Hepatocyte (in vitro differentiated cells): ENCODE results near the gene AKR7A3. TPM values are rescaled to one million over a fixed set of nuclear protein-coding genes. Genes with fewer than 3 reads are reported as not detected.
A peak's percentile ranks its signal among the peaks of the same experiment; 100 is the strongest.
"Not testable (repeated sequence)": the region's sequence is repeated elsewhere in the genome, so short reads cannot be mapped to it uniquely, and the experiment has no call there.

Experiments used
- DNase-seq: peaks from one replicate; pipeline ENCODE4 v3.0.0-alpha.2; 2016; ENCODE audit warnings: low spot score
- H2AFZ ChIP-seq: fragments of 200-600 bp; sonication (generic); 2 replicates; pipeline ENCODE4 v1.6.0; 2016; ENCODE audit warnings: antibody characterized with exemption, mild to moderate bottlenecking
- H3K27ac ChIP-seq: fragments of 200-600 bp; sonication (generic); 2 replicates; pipeline ENCODE4 v1.5.1; 2016; ENCODE audit warnings: mild to moderate bottlenecking
- H3K27me3 ChIP-seq: fragments of 200-600 bp; sonication (generic); 2 replicates; pipeline ENCODE4 v1.6.1; 2016
- H3K36me3 ChIP-seq: fragments of 200-600 bp; sonication (generic); replicated peaks from 2 replicates; pipeline ENCODE4 v1.5.1; 2016; ENCODE audit warnings: low read depth; ENCODE audit not compliant: insufficient read depth
- H3K4me1 ChIP-seq: fragments of 200-600 bp; sonication (generic); 2 replicates; pipeline ENCODE4 v1.5.1; 2016; ENCODE audit warnings: mild to moderate bottlenecking, moderate library complexity; ENCODE audit not compliant: insufficient read depth
- H3K4me2 ChIP-seq: fragments of 200-600 bp; sonication (generic); 2 replicates; pipeline ENCODE4 v1.6.0; 2016
- H3K4me3 ChIP-seq: fragments of 200-600 bp; sonication (generic); 2 replicates; pipeline ENCODE4 v1.5.1; 2016; ENCODE audit warnings: mild to moderate bottlenecking
- H3K79me2 ChIP-seq: fragments of 200-600 bp; sonication (generic); 2 replicates; pipeline ENCODE4 v1.6.0; 2017; ENCODE audit warnings: mild to moderate bottlenecking
- H3K9me2 ChIP-seq: fragments of 200-600 bp; sonication (generic); replicated peaks from 2 replicates; pipeline ENCODE4 v1.6.0; 2017; ENCODE audit warnings: mild to moderate bottlenecking; ENCODE audit not compliant: insufficient read depth
- H3K9me3 ChIP-seq: fragments of 200-600 bp; sonication (generic); 2 replicates; pipeline ENCODE4 v1.5.1; 2016; ENCODE audit warnings: low read depth, mild to moderate bottlenecking
- H4K20me1 ChIP-seq: fragments of 200-600 bp; sonication (generic); 2 replicates; pipeline ENCODE4 v1.6.0; 2016; ENCODE audit warnings: mild to moderate bottlenecking; ENCODE audit not compliant: insufficient read depth, poor library complexity, severe bottlenecking
- CTCF ChIP-seq: fragments of 200-600 bp; sonication (generic); IDR thresholded peaks from 2 replicates; pipeline ENCODE4 v1.5.1; 2016; ENCODE audit warnings: antibody characterized with exemption, mild to moderate bottlenecking; ENCODE audit not compliant: poor library complexity
- EZH2 ChIP-seq: fragments of 200-600 bp; sonication (generic); IDR thresholded peaks from 2 replicates; pipeline ENCODE4 v1.6.1; 2016; ENCODE audit warnings: antibody characterized with exemption, mild to moderate bottlenecking, borderline replicate concordance
- EZH2phosphoT487 ChIP-seq: fragments of 200-600 bp; sonication (generic); IDR thresholded peaks from one replicate; pipeline ENCODE4 v1.6.1; 2018; ENCODE audit warnings: antibody characterized with exemption, mild to moderate bottlenecking, low read depth, moderate library complexity; ENCODE audit not compliant: unreplicated experiment, severe bottlenecking
- WGBS: methylation state at CpG from one replicate; pipeline ENCODE4 v1.1.6; 2016; ENCODE audit warnings: low lambda C conversion rate; ENCODE audit errors: missing lambda C conversion rate; 5-methylcytosine and 5-hydroxymethylcytosine counted together
- polyA plus RNA-seq: library from polyadenylated mRNA; unstranded; fragments of >200 nt; fragmentation: Nextera tagmentation; extraction: Ambion mirVana; gene quantifications from 2 replicates; pipeline ENCODE4 v1.2.1, GENCODE V29; 2016
- total RNA-seq: library from RNA; depleted of rRNA; stranded (reverse); fragments of >200 nt; gene quantifications from 2 replicates; pipeline ENCODE4 v1.2.3, GENCODE V29; 2014

The AKR7A3 gene
- total and polyA plus RNA-seq, 2 experiments from 2014 or later, result 1.5 to 2.3 TPM

GRCh38 chr1:19284881-19285280 lies 3.7 kb downstream of the AKR7A3 start:
- H3K9me2 ChIP-seq, result no peaks in the 10 kb centered on the region
- TF ChIP-seq EZH2, result no peak
- TF ChIP-seq CTCF, result no peak
- TF ChIP-seq EZH2phosphoT487, result no peak
- no peaks in the 10 kb centered on the region for H4K20me1 ChIP-seq
- H3K36me3 ChIP-seq, result no peaks in the 10 kb centered on the region
- no peak for DNase-seq
- H3K27me3 ChIP-seq, result no peaks in the 10 kb centered on the region
- peak overlapping the region; percentile 31 for H3K27ac ChIP-seq
- no peak overlapping the region for H2AFZ ChIP-seq
- H3K79me2 ChIP-seq, result no peaks in the 10 kb centered on the region
- no peak overlapping the region for H3K4me3 ChIP-seq
- no peaks in the 10 kb centered on the region for H3K4me1 ChIP-seq
- no peaks in the 10 kb centered on the region for H3K9me3 ChIP-seq
- WGBS, result 89% methylated on average over 8 of the region's 8 CpGs
- H3K4me2 ChIP-seq, result no peak overlapping the region

- Histone ChIP-seq H3K4me3 (no peak overlapping the region), H3K9me3 (no peaks in the 10 kb centered on the region), H3K36me3 (no peaks in the 10 kb centered on the region), H3K27me3 (no peaks in the 10 kb centered on the region), H4K20me1 (no peaks in the 10 kb centered on the region), H3K27ac (no peak overlapping the region), H3K4me2 (no peak overlapping the region), H3K9me2 (no peaks in the 10 kb centered on the region), H2AFZ (no peak overlapping the region), H3K79me2 (no peaks in the 10 kb centered on the region), H3K4me1 (no peaks in the 10 kb centered on the region)
- DNase-seq, result no peak
- 96% methylated on average over 9 of the region's 9 CpGs for WGBS
- TF ChIP-seq CTCF (no peak), EZH2 (no peak), EZH2phosphoT487 (no peak)
Observed at GRCh38 chr1:19283891-19284290, 4.7 kb downstream of the AKR7A3 start.

DNA sequence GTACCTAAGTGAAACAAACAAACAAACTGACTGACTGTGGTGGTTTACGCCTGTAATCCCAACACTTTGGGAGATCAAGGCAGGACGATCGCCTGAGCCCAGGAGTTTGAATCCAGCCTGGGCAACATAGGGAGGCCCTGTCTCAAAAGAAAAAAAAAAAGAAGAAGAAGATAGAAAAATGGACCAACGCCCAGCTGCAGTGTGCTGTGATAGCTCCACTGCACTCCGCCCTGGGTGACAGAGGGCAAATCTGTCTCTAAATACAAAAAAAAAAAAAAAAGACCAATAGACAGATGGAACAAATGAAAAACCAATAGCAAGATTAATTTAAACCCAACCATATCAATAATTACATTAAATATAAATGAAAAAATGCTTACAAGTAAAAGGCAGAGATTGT lies 13.9 kb downstream of the AKR7A3 start:
- no peak overlapping the region for H2AFZ ChIP-seq
- H4K20me1 ChIP-seq, result no peaks in the 10 kb centered on the region
- H3K79me2 ChIP-seq, result no peaks in the 10 kb centered on the region
- 93% methylated on average over 5 of the region's 5 CpGs for WGBS
- H3K9me3 ChIP-seq, result no peaks in the 10 kb centered on the region
- H3K4me3 ChIP-seq, result no peak overlapping the region
- H3K4me2 ChIP-seq, result no peak overlapping the region
- H3K9me2 ChIP-seq, result no peaks in the 10 kb centered on the region
- DNase-seq, result no peak
- H3K36me3 ChIP-seq, result no peaks in the 10 kb centered on the region
- no peak overlapping the region for H3K27ac ChIP-seq
- H3K4me1 ChIP-seq, result no peaks in the 10 kb centered on the region
- TF ChIP-seq CTCF (no peak), EZH2phosphoT487 (no peak), EZH2 (no peak)
- H3K27me3 ChIP-seq, result no peaks in the 10 kb centered on the region

DNA sequence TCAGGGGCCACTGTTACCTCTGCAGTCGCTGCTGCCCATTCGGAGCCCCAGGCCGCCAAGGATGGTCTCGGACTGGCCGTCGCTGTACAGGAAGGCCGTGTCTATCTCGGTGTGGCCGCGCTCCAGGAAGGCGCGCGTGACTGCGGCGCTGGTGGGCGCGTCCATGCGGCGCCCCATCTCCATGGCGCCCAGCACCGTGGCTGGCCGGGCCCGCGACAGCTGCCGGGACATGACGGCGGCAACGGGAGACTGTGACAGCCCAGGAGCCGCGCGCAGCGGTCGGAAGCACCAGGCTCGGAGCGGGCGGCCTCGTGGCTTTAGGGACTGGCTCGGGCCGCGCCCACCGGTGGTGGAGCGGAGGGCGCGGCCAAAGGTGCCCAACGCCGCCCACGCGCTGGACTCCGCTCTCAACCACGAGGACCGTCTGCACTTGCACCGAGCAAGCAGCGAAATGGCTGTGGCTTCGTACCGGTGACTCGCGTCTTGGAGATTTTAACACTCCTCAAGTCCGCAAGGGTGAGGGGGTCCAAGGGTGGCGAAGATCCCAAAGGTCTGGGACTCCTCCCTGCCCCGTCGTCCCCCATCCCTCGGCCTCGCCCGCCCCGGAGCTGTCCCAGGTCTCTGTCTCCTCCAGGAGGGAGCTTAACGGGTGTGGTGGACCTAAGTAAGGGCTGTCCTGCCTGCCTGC lies 14.6 kb downstream of the AKR7A3 start:
- DNase-seq, H3K27me3 ChIP-seq, H3K79me2 ChIP-seq, H3K36me3 ChIP-seq, H3K4me3 ChIP-seq, H3K4me1 ChIP-seq, H3K9me3 ChIP-seq, H2AFZ ChIP-seq, H3K9me2 ChIP-seq, H3K4me2 ChIP-seq, H4K20me1 ChIP-seq, H3K27ac ChIP-seq: not testable (repeated sequence)
- 97% methylated on average over 33 of the region's 66 CpGs for WGBS
